Glutamatergic neuron (in vitro differentiated cells): ENCODE results near the gene CACNA1I. TPM values are rescaled to one million over a fixed set of nuclear protein-coding genes. Genes with fewer than 3 reads are reported as not detected.

Source experiments
- DNase-seq: peaks from one replicate; pipeline ENCODE4 v3.0.0; 2022
- H3K27ac Mint-ChIP-seq: one replicate; pipeline ENCODE4 v1.8.0; 2020; ENCODE audit warnings: mild to moderate bottlenecking, mixed read lengths, inconsistent platforms; ENCODE audit not compliant: unreplicated experiment
- H3K27me3 Mint-ChIP-seq: one replicate; pipeline ENCODE4 v1.8.0; 2020; ENCODE audit warnings: mild to moderate bottlenecking, moderate library complexity, mixed read lengths, inconsistent platforms; ENCODE audit not compliant: unreplicated experiment
- H3K36me3 Mint-ChIP-seq: one replicate; pipeline ENCODE4 v1.8.0; 2020; ENCODE audit warnings: mild to moderate bottlenecking, mixed read lengths, inconsistent platforms; ENCODE audit not compliant: unreplicated experiment
- H3K4me1 Mint-ChIP-seq: one replicate; pipeline ENCODE4 v1.8.0; 2020; ENCODE audit warnings: mild to moderate bottlenecking, low read depth, mixed read lengths, inconsistent platforms; ENCODE audit not compliant: unreplicated experiment
- H3K4me3 Mint-ChIP-seq: one replicate; pipeline ENCODE4 v1.8.0; 2020; ENCODE audit warnings: mild to moderate bottlenecking, mixed read lengths, inconsistent platforms; ENCODE audit not compliant: unreplicated experiment
- H3K9me3 Mint-ChIP-seq: one replicate; pipeline ENCODE4 v1.8.0; 2020; ENCODE audit warnings: mild to moderate bottlenecking, moderate library complexity, mixed read lengths, inconsistent platforms; ENCODE audit not compliant: unreplicated experiment
- total RNA-seq: library from RNA; stranded (reverse); fragmentation: NEBNext Ultra II Directional; extraction: Animal tissue kit (Norgen Biotek cat#: 25700); gene quantifications from one replicate; pipeline ENCODE4 v1.2.1, GENCODE V29; 2021; ENCODE audit not compliant: unreplicated experiment
- TF ChIP-seq, protein P1 (sequence below): fragments of 200-600 bp; sonication (generic); IDR thresholded peaks from one replicate; pipeline ENCODE4 v1.5.0; 2021; ENCODE audit not compliant: partially characterized antibody, unreplicated experiment

Gene CACNA1I
- total RNA-seq, 1 donor from 2014 or later, result 0.12 TPM

DNA sequence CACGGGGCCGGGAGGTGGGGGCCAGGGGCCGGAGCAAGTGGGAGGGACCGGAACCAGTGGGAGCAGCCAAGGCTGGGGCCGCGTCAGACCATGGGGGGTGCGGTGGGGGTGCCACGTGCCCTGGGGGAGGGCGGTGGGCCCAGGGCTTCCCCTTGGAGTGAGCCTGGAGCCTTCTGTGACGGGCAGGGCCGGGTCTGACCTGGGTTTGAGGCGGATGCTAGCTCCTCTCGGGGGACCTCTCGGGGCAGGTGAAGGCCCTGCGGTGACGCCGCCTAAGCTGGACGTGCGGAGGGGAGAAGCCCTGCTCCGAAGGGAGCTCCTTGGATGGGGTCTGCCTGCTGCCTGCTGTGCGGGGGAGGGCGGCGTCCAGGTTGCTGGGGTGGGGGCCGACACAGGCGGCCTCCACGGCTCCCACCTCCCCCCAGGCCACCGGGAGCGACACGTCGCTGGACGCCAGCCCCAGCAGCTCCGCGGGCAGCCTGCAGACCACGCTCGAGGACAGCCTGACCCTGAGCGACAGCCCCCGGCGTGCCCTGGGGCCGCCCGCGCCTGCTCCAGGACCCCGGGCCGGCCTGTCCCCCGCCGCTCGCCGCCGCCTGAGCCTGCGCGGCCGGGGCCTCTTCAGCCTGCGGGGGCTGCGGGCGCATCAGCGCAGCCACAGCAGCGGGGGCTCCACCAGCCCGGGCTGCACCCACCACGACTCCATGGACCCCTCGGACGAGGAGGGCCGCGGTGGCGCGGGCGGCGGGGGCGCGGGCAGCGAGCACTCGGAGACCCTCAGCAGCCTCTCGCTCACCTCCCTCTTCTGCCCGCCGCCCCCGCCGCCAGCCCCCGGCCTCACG lies 115.0 kb downstream of the CACNA1I start:
- DNase-seq, result no peak
- TF ChIP-seq, protein P1, sequence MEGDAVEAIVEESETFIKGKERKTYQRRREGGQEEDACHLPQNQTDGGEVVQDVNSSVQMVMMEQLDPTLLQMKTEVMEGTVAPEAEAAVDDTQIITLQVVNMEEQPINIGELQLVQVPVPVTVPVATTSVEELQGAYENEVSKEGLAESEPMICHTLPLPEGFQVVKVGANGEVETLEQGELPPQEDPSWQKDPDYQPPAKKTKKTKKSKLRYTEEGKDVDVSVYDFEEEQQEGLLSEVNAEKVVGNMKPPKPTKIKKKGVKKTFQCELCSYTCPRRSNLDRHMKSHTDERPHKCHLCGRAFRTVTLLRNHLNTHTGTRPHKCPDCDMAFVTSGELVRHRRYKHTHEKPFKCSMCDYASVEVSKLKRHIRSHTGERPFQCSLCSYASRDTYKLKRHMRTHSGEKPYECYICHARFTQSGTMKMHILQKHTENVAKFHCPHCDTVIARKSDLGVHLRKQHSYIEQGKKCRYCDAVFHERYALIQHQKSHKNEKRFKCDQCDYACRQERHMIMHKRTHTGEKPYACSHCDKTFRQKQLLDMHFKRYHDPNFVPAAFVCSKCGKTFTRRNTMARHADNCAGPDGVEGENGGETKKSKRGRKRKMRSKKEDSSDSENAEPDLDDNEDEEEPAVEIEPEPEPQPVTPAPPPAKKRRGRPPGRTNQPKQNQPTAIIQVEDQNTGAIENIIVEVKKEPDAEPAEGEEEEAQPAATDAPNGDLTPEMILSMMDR, result no peak
- H3K4me1 Mint-ChIP-seq, result peaks cover under 1% of the 10 kb centered on the region
- no peak overlapping the region for H3K27ac Mint-ChIP-seq
- peaks cover 12% of the 10 kb centered on the region for H3K27me3 Mint-ChIP-seq
- H3K9me3 Mint-ChIP-seq, result peaks cover 2% of the 10 kb centered on the region
- no peak overlapping the region for H3K4me3 Mint-ChIP-seq
- H3K36me3 Mint-ChIP-seq, result no peaks in the 10 kb centered on the region

DNA sequence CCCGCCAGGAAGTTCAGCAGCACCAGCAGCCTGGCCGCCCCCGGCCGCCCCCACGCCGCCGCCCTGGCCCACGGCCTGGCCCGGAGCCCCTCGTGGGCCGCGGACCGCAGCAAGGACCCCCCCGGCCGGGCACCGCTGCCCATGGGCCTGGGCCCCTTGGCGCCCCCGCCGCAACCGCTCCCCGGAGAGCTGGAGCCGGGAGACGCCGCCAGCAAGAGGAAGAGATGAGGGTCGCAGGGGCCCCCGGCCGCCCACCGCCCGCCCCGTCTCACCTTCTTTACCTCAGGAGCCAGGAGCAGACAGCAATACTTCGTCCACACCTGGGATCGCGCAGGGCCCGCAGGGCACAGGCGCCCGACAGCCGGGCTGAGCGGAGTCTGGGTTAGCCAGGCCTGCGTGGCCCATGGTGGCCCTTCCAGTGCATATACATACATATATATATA lies 115.6 kb downstream of the CACNA1I start:
- DNase-seq, result no peak
- Mint-ChIP-seq H3K36me3 (no peaks in the 10 kb centered on the region), H3K4me3 (no peak overlapping the region), H3K9me3 (peaks cover 2% of the 10 kb centered on the region), H3K27ac (no peak overlapping the region), H3K27me3 (peaks cover 12% of the 10 kb centered on the region), H3K4me1 (peaks cover 4% of the 10 kb centered on the region)
- TF ChIP-seq, protein P1, result no peak

- peaks cover 4% of the 10 kb centered on the region for H3K4me1 Mint-ChIP-seq
- no peak overlapping the region for H3K27ac Mint-ChIP-seq
- peaks cover 4% of the 10 kb centered on the region for H3K9me3 Mint-ChIP-seq
- no peak overlapping the region for H3K4me3 Mint-ChIP-seq
- no peak for DNase-seq
- peaks cover 9% of the 10 kb centered on the region for H3K27me3 Mint-ChIP-seq
- H3K36me3 Mint-ChIP-seq, result no peaks in the 10 kb centered on the region
- TF ChIP-seq, protein P1, result no peak
These were observed 116.4 kb downstream of the CACNA1I start for GRCh38 chr22:39686776-39687525.

DNA sequence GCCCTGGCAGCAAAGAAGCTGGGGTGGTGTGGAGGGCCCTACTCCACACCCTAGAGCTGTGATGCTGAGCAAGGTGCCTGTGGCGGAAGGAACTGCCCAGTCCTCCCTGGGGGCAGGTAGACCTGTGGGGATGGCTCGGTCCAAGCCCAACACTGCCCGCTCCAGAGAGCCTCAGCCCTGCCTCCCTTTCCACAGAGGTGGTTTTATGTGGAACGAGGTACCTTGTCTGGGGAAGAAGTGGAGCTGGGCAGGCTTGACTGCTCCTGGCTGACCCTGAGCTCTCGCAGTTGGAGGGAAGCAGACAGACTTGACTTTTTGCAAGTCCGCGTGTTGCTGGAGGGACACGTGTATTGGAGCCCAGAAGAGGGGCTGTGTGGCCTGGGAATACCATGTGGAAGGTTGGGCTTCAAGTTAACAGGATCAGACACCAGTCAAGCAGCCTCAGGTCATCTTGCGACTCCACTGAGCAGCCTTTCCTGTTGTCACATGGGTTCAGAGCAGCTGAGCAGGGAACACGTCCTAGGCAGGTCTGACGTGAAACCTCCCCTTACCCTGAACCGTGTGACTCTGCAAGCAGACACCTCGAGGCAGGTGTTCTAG lies 117.7 kb downstream of the CACNA1I start:
- Mint-ChIP-seq H3K4me1 (peaks cover 4% of the 10 kb centered on the region), H3K36me3 (no peaks in the 10 kb centered on the region), H3K27me3 (peaks cover 5% of the 10 kb centered on the region), H3K9me3 (peaks cover 5% of the 10 kb centered on the region), H3K27ac (no peak overlapping the region), H3K4me3 (no peak overlapping the region)
- TF ChIP-seq, protein P1, result no peak
- no peak for DNase-seq

DNA sequence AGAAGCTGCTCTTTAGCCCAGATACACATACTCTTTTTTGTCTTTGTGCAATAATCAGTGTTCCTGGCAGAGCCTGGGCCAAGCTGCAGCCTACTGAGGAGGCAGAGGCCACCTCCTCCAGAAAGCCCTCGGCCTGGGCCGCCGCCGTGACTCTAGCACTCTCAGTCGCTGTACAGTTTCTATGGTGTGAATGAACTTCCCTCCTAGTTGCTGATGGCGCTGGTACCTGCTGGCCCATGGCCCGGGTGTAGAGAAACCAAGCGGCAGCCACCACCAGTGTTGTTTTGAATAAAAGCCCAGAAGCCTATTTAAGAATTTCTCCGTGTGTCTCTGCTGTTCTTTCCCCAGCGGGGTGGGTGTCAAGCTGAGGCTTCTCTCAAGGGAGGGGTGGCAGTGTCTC lies 118.9 kb downstream of the CACNA1I start:
- TF ChIP-seq, protein P1, result no peak
- DNase-seq, result no peak
- Mint-ChIP-seq H3K4me1 (peaks cover 4% of the 10 kb centered on the region), H3K27me3 (peaks cover 2% of the 10 kb centered on the region), H3K27ac (no peak overlapping the region), H3K4me3 (no peak overlapping the region), H3K9me3 (peaks cover 3% of the 10 kb centered on the region), H3K36me3 (no peaks in the 10 kb centered on the region)
